Parathyroid adenoma (tissue), 2 donors: Measurements from ENCODE around the gene COL4A2.

Source experiments
- H2AFZ ChIP-seq: fragments of 300-600 bp; sonication (generic); one replicate; pipeline ENCODE4 v1.7.0; 2017; ENCODE audit warnings: antibody characterized with exemption, mild to moderate bottlenecking
- H3K27ac ChIP-seq: fragments of 300-600 bp; sonication (generic); one replicate; pipeline ENCODE4 v1.7.0; 2017
- H3K27me3 ChIP-seq: fragments of 300-600 bp; sonication (generic); one replicate; pipeline ENCODE4 v1.7.0; 2017; ENCODE audit warnings: low read length; ENCODE audit not compliant: control insufficient read depth, insufficient read depth
- H3K36me3 ChIP-seq: fragments of 300-600 bp; sonication (generic); one replicate; pipeline ENCODE4 v1.7.0; 2017; ENCODE audit warnings: low read length; ENCODE audit not compliant: control insufficient read depth, insufficient read depth
- H3K4me1 ChIP-seq: fragments of 300-600 bp; sonication (generic); one replicate; pipeline ENCODE4 v1.7.0; 2017; ENCODE audit warnings: control low read depth
- H3K4me2 ChIP-seq: fragments of 300-600 bp; sonication (generic); one replicate; pipeline ENCODE4 v1.7.0; 2017; ENCODE audit warnings: low read length
- H3K4me3 ChIP-seq: fragments of 300-600 bp; sonication (generic); one replicate; pipeline ENCODE4 v1.7.0; 2017; ENCODE audit warnings: low read depth, low read length
- H3K79me2 ChIP-seq: fragments of 300-600 bp; sonication (generic); one replicate; pipeline ENCODE4 v1.7.0; 2017; ENCODE audit warnings: control low read depth
- H3K9ac ChIP-seq: fragments of 300-600 bp; sonication (generic); one replicate; pipeline ENCODE4 v1.7.0; 2017; ENCODE audit warnings: mild to moderate bottlenecking
- H3K9me3 ChIP-seq: fragments of 300-600 bp; sonication (generic); one replicate; pipeline ENCODE4 v1.7.0; 2017; ENCODE audit warnings: low read length; ENCODE audit not compliant: control insufficient read depth
- TF ChIP-seq, protein P1 (sequence below): fragments of 300-600 bp; sonication (generic); IDR thresholded peaks from one replicate; pipeline ENCODE4 v1.7.0; 2017; ENCODE audit warnings: antibody characterized with exemption, mild to moderate bottlenecking
- donor health status: primary hyperparathyroidism.

COL4A2 gene

GRCh38 chr13:110282316-110282841 is 24.7 kb upstream of the COL4A2 start:
- Histone ChIP-seq H3K79me2 (no peaks in the 10 kb centered on the region), H3K4me1 (no peaks in the 10 kb centered on the region), H3K9ac (no peak overlapping the region), H3K9me3 (no peaks in the 10 kb centered on the region), H3K36me3 (no peaks in the 10 kb centered on the region), H3K27ac (no peak overlapping the region), H2AFZ (no peak overlapping the region), H3K4me2 (no peak overlapping the region), H3K4me3 (no peak overlapping the region), H3K27me3 (no peaks in the 10 kb centered on the region)
- TF ChIP-seq, protein P1, sequence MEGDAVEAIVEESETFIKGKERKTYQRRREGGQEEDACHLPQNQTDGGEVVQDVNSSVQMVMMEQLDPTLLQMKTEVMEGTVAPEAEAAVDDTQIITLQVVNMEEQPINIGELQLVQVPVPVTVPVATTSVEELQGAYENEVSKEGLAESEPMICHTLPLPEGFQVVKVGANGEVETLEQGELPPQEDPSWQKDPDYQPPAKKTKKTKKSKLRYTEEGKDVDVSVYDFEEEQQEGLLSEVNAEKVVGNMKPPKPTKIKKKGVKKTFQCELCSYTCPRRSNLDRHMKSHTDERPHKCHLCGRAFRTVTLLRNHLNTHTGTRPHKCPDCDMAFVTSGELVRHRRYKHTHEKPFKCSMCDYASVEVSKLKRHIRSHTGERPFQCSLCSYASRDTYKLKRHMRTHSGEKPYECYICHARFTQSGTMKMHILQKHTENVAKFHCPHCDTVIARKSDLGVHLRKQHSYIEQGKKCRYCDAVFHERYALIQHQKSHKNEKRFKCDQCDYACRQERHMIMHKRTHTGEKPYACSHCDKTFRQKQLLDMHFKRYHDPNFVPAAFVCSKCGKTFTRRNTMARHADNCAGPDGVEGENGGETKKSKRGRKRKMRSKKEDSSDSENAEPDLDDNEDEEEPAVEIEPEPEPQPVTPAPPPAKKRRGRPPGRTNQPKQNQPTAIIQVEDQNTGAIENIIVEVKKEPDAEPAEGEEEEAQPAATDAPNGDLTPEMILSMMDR = no peak

- Histone ChIP-seq H2AFZ (no peak overlapping the region), H3K27ac (no peak overlapping the region), H3K4me3 (no peak overlapping the region), H3K27me3 (no peaks in the 10 kb centered on the region), H3K79me2 (no peaks in the 10 kb centered on the region), H3K9ac (no peak overlapping the region), H3K4me2 (no peak overlapping the region), H3K9me3 (no peaks in the 10 kb centered on the region), H3K4me1 (no peaks in the 10 kb centered on the region), H3K36me3 (no peaks in the 10 kb centered on the region)
- TF ChIP-seq, protein P1 = no peak
These were observed 23.2 kb upstream of the COL4A2 start for GRCh38 chr13:110283736-110284517.

GRCh38 chr13:110284779-110285484 is 22.2 kb upstream of the COL4A2 start:
- no peaks in the 10 kb centered on the region for H3K27me3 ChIP-seq
- H3K9me3 ChIP-seq = no peaks in the 10 kb centered on the region
- no peaks in the 10 kb centered on the region for H3K36me3 ChIP-seq
- H3K79me2 ChIP-seq = no peaks in the 10 kb centered on the region
- H2AFZ ChIP-seq = no peak overlapping the region
- H3K27ac ChIP-seq = no peak overlapping the region
- TF ChIP-seq, protein P1 = no peak
- no peak overlapping the region for H3K9ac ChIP-seq
- H3K4me3 ChIP-seq = no peak overlapping the region
- no peak overlapping the region for H3K4me2 ChIP-seq
- H3K4me1 ChIP-seq = no peaks in the 10 kb centered on the region

DNA sequence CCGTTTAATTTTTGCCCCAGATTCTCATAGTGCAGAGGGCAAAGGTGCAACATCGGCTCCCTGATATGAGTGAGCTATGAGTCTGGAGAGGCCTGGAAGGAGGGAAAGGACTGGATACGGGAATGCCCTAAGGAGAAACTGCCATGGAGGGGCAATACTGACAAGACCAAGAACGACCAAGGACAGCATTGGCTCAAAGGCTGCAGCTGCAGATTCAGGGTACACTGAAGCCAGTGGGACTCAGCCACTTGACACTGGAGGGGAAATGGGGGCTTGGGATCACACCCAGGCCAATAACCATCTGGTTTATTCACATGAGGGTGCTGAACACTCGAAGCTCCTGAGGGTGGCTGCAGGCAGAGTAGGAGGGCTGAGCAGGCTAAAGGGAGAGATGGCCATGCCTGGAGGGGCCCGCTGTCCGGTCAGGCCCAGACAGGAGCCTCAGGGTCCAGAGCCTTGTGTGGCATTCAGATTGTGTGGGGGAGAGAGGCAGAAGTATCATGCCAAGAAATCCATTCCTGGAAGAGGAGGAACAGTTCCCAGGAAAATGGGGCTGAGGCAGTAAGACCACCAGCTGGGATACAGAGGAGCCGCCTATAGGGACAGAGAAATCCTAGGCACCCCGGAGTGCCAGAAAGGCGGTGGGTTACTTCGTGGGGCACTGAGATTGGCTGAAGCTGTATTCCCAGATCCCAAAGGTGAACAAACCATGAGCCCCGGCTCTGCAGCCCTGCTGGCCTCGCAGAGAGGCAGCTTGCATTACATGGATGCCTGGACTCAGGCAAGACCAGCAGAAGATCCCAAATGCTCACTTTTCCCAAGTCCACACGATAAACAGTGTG is 20.9 kb upstream of the COL4A2 start:
- TF ChIP-seq, protein P1 = no peak
- peak overlapping the region; percentile 29 for H3K27ac ChIP-seq
- no peak overlapping the region for H2AFZ ChIP-seq
- no peaks in the 10 kb centered on the region for H3K27me3 ChIP-seq
- H3K4me2 ChIP-seq = no peak overlapping the region
- H3K36me3 ChIP-seq = no peaks in the 10 kb centered on the region
- no peak overlapping the region for H3K9ac ChIP-seq
- H3K4me3 ChIP-seq = no peak overlapping the region
- H3K79me2 ChIP-seq = no peaks in the 10 kb centered on the region
- H3K9me3 ChIP-seq = no peaks in the 10 kb centered on the region
- H3K4me1 ChIP-seq = no peaks in the 10 kb centered on the region
